Keratinocyte (primary cell): ENCODE data around the gene CUX1. TPM values are rescaled to one million over a fixed set of nuclear protein-coding genes. Genes with fewer than 3 reads are reported as not detected.

Experiments used
- DNase-seq: peaks from one replicate; pipeline ENCODE4 v3.0.0-alpha.2; 2011; ENCODE audit warnings: low read depth, missing footprints, low spot score
- FAIRE-seq: peaks from 2 replicates; lab custom pipeline; 2011; peaks lifted over from hg19 to GRCh38; lab: Jason Lieb, UNC
- H2AFZ ChIP-seq: 2 replicates; pipeline ENCODE4 v1.6.0; 2012; ENCODE audit warnings: low read length, control low read depth, inconsistent platforms; ENCODE audit not compliant: control insufficient read depth
- H3K27ac ChIP-seq: 2 replicates; pipeline ENCODE4 v1.5.1; 2011; ENCODE audit warnings: low read length; ENCODE audit not compliant: control insufficient read depth, insufficient read depth
- H3K27me3 ChIP-seq: 3 replicates; pipeline ENCODE4 v1.6.0; 2011; ENCODE audit warnings: low read length; ENCODE audit not compliant: control insufficient read depth, insufficient read depth; ENCODE audit errors: extremely low read depth
- H3K36me3 ChIP-seq, 2 experiments: 2 replicates in 1 of 2; 3 replicates in 1 of 2; pipeline ENCODE4 v1.5.1; 2011; ENCODE audit warnings: low read length in 2 of 2, mild to moderate bottlenecking in 1 of 2; ENCODE audit not compliant: control insufficient read depth in 2 of 2, insufficient read depth in 2 of 2; ENCODE audit errors: extremely low read depth in 1 of 2
- H3K4me1 ChIP-seq: 3 replicates; pipeline ENCODE4 v1.5.1; 2011; ENCODE audit warnings: low read length; ENCODE audit not compliant: control insufficient read depth, insufficient read depth; ENCODE audit errors: extremely low read depth
- H3K4me2 ChIP-seq: 3 replicates; pipeline ENCODE4 v1.6.0; 2011; ENCODE audit warnings: low read depth, low read length; ENCODE audit not compliant: control insufficient read depth, insufficient read depth; ENCODE audit errors: extremely low read depth
- H3K4me3 ChIP-seq, 3 experiments: fragments of 200-600 bp in 1 of 3; sonication (generic) in 1 of 3; 2 replicates in 2 of 3; 3 replicates in 1 of 3; pipeline ENCODE4 v1.5.1; 2011 to 2016; ENCODE audit warnings: low read length in 3 of 3, mild to moderate bottlenecking in 3 of 3, control low read depth in 2 of 3, inconsistent platforms in 1 of 3, low read depth in 1 of 3, mixed read lengths in 1 of 3, mixed run types in 1 of 3, moderate library complexity in 1 of 3; ENCODE audit not compliant: control insufficient read depth in 2 of 3, insufficient read depth in 2 of 3; ENCODE audit errors: extremely low read depth in 1 of 3
- H3K79me2 ChIP-seq: 2 replicates; pipeline ENCODE4 v1.6.0; 2012; ENCODE audit warnings: low read length; ENCODE audit not compliant: control insufficient read depth, insufficient read depth
- H3K9ac ChIP-seq: 3 replicates; pipeline ENCODE4 v1.6.0; 2011; ENCODE audit warnings: low read length; ENCODE audit not compliant: control insufficient read depth, insufficient read depth; ENCODE audit errors: extremely low read depth
- H3K9me1 ChIP-seq: 3 replicates; pipeline ENCODE4 v1.6.0; 2011; ENCODE audit warnings: low read length; ENCODE audit not compliant: control insufficient read depth, insufficient read depth; ENCODE audit errors: extremely low read depth
- H3K9me3 ChIP-seq: 2 replicates; pipeline ENCODE4 v1.5.1; 2012; ENCODE audit warnings: low read depth, low read length; ENCODE audit not compliant: control insufficient read depth
- H4K20me1 ChIP-seq: 3 replicates; pipeline ENCODE4 v1.6.0; 2011; ENCODE audit warnings: low read length; ENCODE audit not compliant: control insufficient read depth, insufficient read depth; ENCODE audit errors: extremely low read depth
- CTCF ChIP-seq, 3 experiments: IDR thresholded peaks in 1 of 3; conservative IDR thresholded peaks in 1 of 3; optimal IDR thresholded peaks in 1 of 3; 2 replicates in 2 of 3; 3 replicates in 1 of 3; pipeline versions ENCODE3 to v1.5.1; 2011; ENCODE audit warnings: low read length in 3 of 3, mild to moderate bottlenecking in 3 of 3, moderate library complexity in 2 of 3, control low read depth in 1 of 3, inconsistent platforms in 1 of 3; ENCODE audit not compliant: insufficient read depth in 2 of 3; ENCODE audit errors: extremely low read depth in 1 of 3
- EZH2 ChIP-seq: IDR thresholded peaks from one replicate; pipeline ENCODE4 v1.6.1; 2012; ENCODE audit warnings: inconsistent platforms, mild to moderate bottlenecking, low read length, moderate library complexity
- dilution Hi-C: fragments of 300-500 bp; cut with MboI; formaldehyde crosslinking; loops from one replicate; pipeline ENCODE4 v1.7.0; 2020; ENCODE audit warnings: low sequenced_read_pairs; ENCODE audit not compliant: extremely low pct_ligation_motif_present
- polyA plus RNA-seq, 5 experiments: library from polyadenylated mRNA; depleted of rRNA in 3 of 5; stranded (reverse) in 3 of 5; stranded (forward) in 1 of 5; unstranded in 1 of 5; fragments of >200 nt; gene quantifications; 1 replicate in 1 of 5; 2 replicates in 3 of 5; 3 replicates in 1 of 5; pipeline versions ENCODE4 v1.2.1 to v1.2.3, GENCODE V29; 2011 to 2012; ENCODE audit warnings: missing spikeins in 2 of 5, low read depth in 1 of 5, low replicate concordance in 1 of 5

Gene CUX1
- polyA plus RNA-seq, 1 donor (not counting 4 experiments of a cell fraction or from before 2014, with no cell fraction given): 18.3 TPM

- Histone ChIP-seq H3K9me3 (no peaks in the 10 kb centered on the region), H3K9ac (no peak overlapping the region), H3K36me3 (peaks cover 8 to 13% of the 10 kb centered on the region in 2 experiments), H3K9me1 (no peaks in the 10 kb centered on the region), H3K79me2 (no peaks in the 10 kb centered on the region), H3K4me3 (no peak overlapping the region), H3K27ac (no peak overlapping the region), H3K27me3 (no peaks in the 10 kb centered on the region), H4K20me1 (no peaks in the 10 kb centered on the region), H3K4me1 (no peaks in the 10 kb centered on the region), H3K4me2 (no peak overlapping the region), H2AFZ (no peak overlapping the region)
- no peak for TF ChIP-seq CTCF (optimal IDR thresholded peaks at IDR 0.05 in 1 of 3, IDR thresholded peaks at IDR 0.05 in 1 of 3, conservative IDR thresholded peaks at IDR 0.05 in 1 of 3; ENCODE audit: extremely low read depth in 1 of 3, insufficient read depth in 2 of 3, low read length in 3 of 3)
- no peak for TF ChIP-seq EZH2
- dilution Hi-C loops: no loop called here
- FAIRE-seq: no peak
- DNase-seq: no peak
Observed at GRCh38 chr7:102230593-102230992, 413.2 kb downstream of the CUX1 start.

GRCh38 chr7:102232611-102233286 is 415.3 kb downstream of the CUX1 start:
- Histone ChIP-seq H3K9me1 (no peaks in the 10 kb centered on the region), H3K9ac (no peak overlapping the region), H2AFZ (no peak overlapping the region), H3K4me3 (no peak overlapping the region), H3K36me3 (peaks cover 8 to 13% of the 10 kb centered on the region in 2 experiments), H3K4me1 (no peaks in the 10 kb centered on the region), H3K27me3 (no peaks in the 10 kb centered on the region), H3K9me3 (no peaks in the 10 kb centered on the region), H3K27ac (no peak overlapping the region), H3K79me2 (no peaks in the 10 kb centered on the region), H4K20me1 (no peaks in the 10 kb centered on the region), H3K4me2 (no peak overlapping the region)
- no peak for DNase-seq
- no peak for FAIRE-seq
- dilution Hi-C loops: no loop called here
- no peak for TF ChIP-seq EZH2

- dilution Hi-C loops: no loop called here
Observed at GRCh38 chr7:102234131-102234530, 416.7 kb downstream of the CUX1 start.

More at GRCh38 chr7:102234131-102234530, 416.7 kb downstream of the CUX1 start:
- H3K36me3 ChIP-seq: peaks cover 2 to 5% of the 10 kb centered on the region in 2 experiments
- TF ChIP-seq EZH2: no peak
- no peak for TF ChIP-seq CTCF (optimal IDR thresholded peaks at IDR 0.05 in 1 of 3, IDR thresholded peaks at IDR 0.05 in 1 of 3, conservative IDR thresholded peaks at IDR 0.05 in 1 of 3; ENCODE audit: extremely low read depth in 1 of 3, insufficient read depth in 2 of 3, low read length in 3 of 3)
- H3K27me3 ChIP-seq: no peaks in the 10 kb centered on the region
- no peak overlapping the region for H3K9ac ChIP-seq
- no peaks in the 10 kb centered on the region for H3K9me1 ChIP-seq
- H3K4me3 ChIP-seq: no peak overlapping the region
- no peak overlapping the region for H2AFZ ChIP-seq
- FAIRE-seq: no peak
- no peaks in the 10 kb centered on the region for H3K79me2 ChIP-seq
- DNase-seq: no peak
- H3K9me3 ChIP-seq: no peaks in the 10 kb centered on the region
- H4K20me1 ChIP-seq: no peaks in the 10 kb centered on the region
- no peak overlapping the region for H3K4me2 ChIP-seq
- no peak overlapping the region for H3K27ac ChIP-seq
- H3K4me1 ChIP-seq: no peaks in the 10 kb centered on the region
